Liver (tissue), 9 donors: Measurements from ENCODE around the gene C8G. TPM values are rescaled to one million over a fixed set of nuclear protein-coding genes. Genes with fewer than 3 reads are reported as not detected.

Source experiments
- DNase-seq: peaks from one replicate; pipeline ENCODE4 v3.0.0-alpha.2; 2017; ENCODE audit warnings: low spot score
- H3K27ac ChIP-seq, 2 donors: one replicate each; pipeline ENCODE4 v1.7.0; 2013; ENCODE audit warnings: inconsistent platforms in 2 of 2, low read length in 2 of 2, control low read depth in 1 of 2, low read depth in 1 of 2, mild to moderate bottlenecking in 1 of 2
- H3K27me3 ChIP-seq, 4 donors: one replicate each; pipeline versions ENCODE4 v1.6.1 to v1.7.0; 2013; ENCODE audit warnings: low read length in 3 of 4, inconsistent platforms in 1 of 4, mild to moderate bottlenecking in 1 of 4, moderate library complexity in 1 of 4; ENCODE audit not compliant: control insufficient read depth in 4 of 4, insufficient read depth in 4 of 4
- H3K36me3 ChIP-seq, 4 donors: one replicate each; pipeline versions ENCODE4 v1.6.1 to v1.7.0; 2013; ENCODE audit warnings: low read length in 3 of 4, mild to moderate bottlenecking in 3 of 4, low read depth in 1 of 4, moderate library complexity in 1 of 4; ENCODE audit not compliant: control insufficient read depth in 4 of 4, insufficient read depth in 3 of 4
- H3K4me1 ChIP-seq, 4 donors: one replicate each; pipeline versions ENCODE4 v1.6.1 to v1.7.0; 2013; ENCODE audit warnings: low read length in 3 of 4, mild to moderate bottlenecking in 3 of 4, moderate library complexity in 1 of 4; ENCODE audit not compliant: control insufficient read depth in 4 of 4, insufficient read depth in 4 of 4
- H3K4me3 ChIP-seq, 3 donors: one replicate each; pipeline versions ENCODE4 v1.6.1 to v1.7.0; 2013; ENCODE audit warnings: low read length in 3 of 3, control low read depth in 1 of 3, low read depth in 1 of 3, mild to moderate bottlenecking in 1 of 3
- H3K9ac ChIP-seq, 2 donors: one replicate each; pipeline ENCODE4 v1.7.0; 2013; ENCODE audit warnings: low read length in 2 of 2, mild to moderate bottlenecking in 2 of 2, moderate library complexity in 2 of 2, control low read depth in 1 of 2, low read depth in 1 of 2
- H3K9me3 ChIP-seq, 4 donors: one replicate each; pipeline versions ENCODE4 v1.6.1 to v1.7.0; 2013; ENCODE audit warnings: low read length in 3 of 4; ENCODE audit not compliant: control insufficient read depth in 4 of 4
- ATF3 ChIP-seq: IDR thresholded peaks from 2 replicates; pipeline ENCODE4 v1.6.1; 2016; ENCODE audit warnings: antibody characterized with exemption
- CTCF ChIP-seq: fragments of 150-350 bp; IDR thresholded peaks from 2 replicates; pipeline ENCODE4 v1.5.1; 2017; ENCODE audit warnings: improper control_type of control experiment, low read depth, low read length; ENCODE audit not compliant: missing input control
- EGR1 ChIP-seq, 2 donors: IDR thresholded peaks; 2 replicates each; pipeline ENCODE4 v1.6.1; 2016 to 2018; ENCODE audit warnings: antibody characterized with exemption in 2 of 2, low read depth in 2 of 2
- FOXA1 ChIP-seq: IDR thresholded peaks from 2 replicates; pipeline ENCODE4 v1.6.1; 2016; ENCODE audit warnings: antibody characterized with exemption
- FOXA2 ChIP-seq: IDR thresholded peaks from 2 replicates; pipeline ENCODE4 v1.6.1; 2016; ENCODE audit warnings: antibody characterized with exemption
- GABPA ChIP-seq, 2 donors: IDR thresholded peaks in 1 of 2; conservative IDR thresholded peaks in 1 of 2; 2 replicates each; pipeline ENCODE4 v1.6.1; 2016; ENCODE audit warnings: antibody characterized with exemption in 2 of 2, mild to moderate bottlenecking in 1 of 2, moderate library complexity in 1 of 2
- HNF4A ChIP-seq, 2 donors: conservative IDR thresholded peaks; 2 replicates each; pipeline ENCODE4 v1.6.1; 2016; ENCODE audit warnings: antibody characterized with exemption in 2 of 2, mild to moderate bottlenecking in 2 of 2
- HNF4G ChIP-seq: IDR thresholded peaks from 2 replicates; pipeline ENCODE4 v1.6.1; 2016; ENCODE audit warnings: antibody characterized with exemption
- JUND ChIP-seq, 2 donors: IDR thresholded peaks; 2 replicates each; pipeline ENCODE4 v1.6.1; 2016; ENCODE audit warnings: antibody characterized with exemption in 2 of 2
- MAX ChIP-seq: IDR thresholded peaks from 2 replicates; pipeline ENCODE4 v1.6.1; 2016; ENCODE audit warnings: antibody characterized with exemption
- NR2F2 ChIP-seq: IDR thresholded peaks from 2 replicates; pipeline ENCODE4 v1.6.1; 2016; ENCODE audit warnings: antibody characterized with exemption
- RAD21 ChIP-seq, 2 donors: IDR thresholded peaks; 2 replicates each; pipeline ENCODE4 v1.6.1; 2016; ENCODE audit warnings: antibody characterized with exemption in 2 of 2, mild to moderate bottlenecking in 2 of 2
- REST ChIP-seq: IDR thresholded peaks from 2 replicates; pipeline ENCODE4 v1.6.1; 2016; ENCODE audit warnings: antibody characterized with exemption, mild to moderate bottlenecking
- RXRA ChIP-seq, 2 donors: IDR thresholded peaks; 2 replicates each; pipeline ENCODE4 v1.6.1; 2017 to 2018; ENCODE audit warnings: antibody characterized with exemption in 2 of 2, mild to moderate bottlenecking in 1 of 2
- SP1 ChIP-seq: IDR thresholded peaks from 2 replicates; pipeline ENCODE4 v1.6.1; 2018; ENCODE audit warnings: antibody characterized with exemption, mild to moderate bottlenecking
- YY1 ChIP-seq: IDR thresholded peaks from 2 replicates; pipeline ENCODE4 v1.6.1; 2016; ENCODE audit warnings: antibody characterized with exemption, mild to moderate bottlenecking
- ZBTB33 ChIP-seq: IDR thresholded peaks from 2 replicates; pipeline ENCODE4 v1.6.1; 2016; ENCODE audit warnings: antibody characterized with exemption
- WGBS: extraction: QIAGEN DNeasy Blood & Tissue Kit; methylation state at CpG from one replicate; pipeline ENCODE4 v1.1.7; 2013; 5-methylcytosine and 5-hydroxymethylcytosine counted together
- polyA plus RNA-seq, 2 donors: library from polyadenylated mRNA; stranded (reverse) in 1 of 2; unstranded in 1 of 2; fragments of 200-250 nt in 1 of 2; fragments of >200 nt in 1 of 2; fragmentation: Nextera tagmentation in 1 of 2; extraction: Ambion mirVana in 1 of 2; gene quantifications; one replicate each; pipeline versions ENCODE4 v1.2.1 to v1.2.3, GENCODE V29; 2013 to 2015
- total RNA-seq, 2 donors: library from RNA; depleted of rRNA; stranded (reverse); fragments of >200 nt; gene quantifications; one replicate each; pipeline ENCODE4 v1.2.3, GENCODE V29; 2014
- donor health status: healthy.
- donor health status: healthy.
- donor health status: healthy.
- donor health status: healthy.
- donor health status: healthy.

C8G gene
- total and polyA plus RNA-seq, 4 donors: 25.1 to 1,117 (median 607) TPM

- H3K4me1 ChIP-seq: peaks cover 0 to 2% (median 0%) of the 10 kb centered on the region in 4 donors
- no peaks in the 10 kb centered on the region for H3K9me3 ChIP-seq
- 95% methylated on average over 11 of the region's 11 CpGs for WGBS
- no peak for DNase-seq
- H3K27me3 ChIP-seq: no peaks in the 10 kb centered on the region
- no peak overlapping the region for H3K9ac ChIP-seq
- no peak for TF ChIP-seq HNF4G
- no peak for TF ChIP-seq JUND (IDR thresholded peaks at IDR 0.05)
- no peak for TF ChIP-seq EGR1 (IDR thresholded peaks at IDR 0.05; ENCODE audit: low read depth in 2 of 2)
- TF ChIP-seq ZBTB33: no peak
- no peak for TF ChIP-seq FOXA2
- no peak for TF ChIP-seq SP1
- no peak for TF ChIP-seq HNF4A (conservative IDR thresholded peaks at IDR 0.05)
- no peak for TF ChIP-seq YY1
- TF ChIP-seq ATF3: no peak
- no peak for TF ChIP-seq RAD21 (IDR thresholded peaks at IDR 0.05)
- TF ChIP-seq RXRA (IDR thresholded peaks at IDR 0.05): no peak
- no peak for TF ChIP-seq MAX
- TF ChIP-seq GABPA (IDR thresholded peaks at IDR 0.05 in 1 of 2, conservative IDR thresholded peaks at IDR 0.05 in 1 of 2): no peak
- no peak for TF ChIP-seq REST
- no peak for TF ChIP-seq CTCF
- no peak for TF ChIP-seq FOXA1
- TF ChIP-seq NR2F2: no peak
- H3K4me3 ChIP-seq: no peak overlapping the region
- H3K27ac ChIP-seq: no peak overlapping the region
- no peaks in the 10 kb centered on the region for H3K36me3 ChIP-seq
Observed at GRCh38 chr9:136970361-136970760, 25.3 kb downstream of the C8G start.

GRCh38 chr9:136971746-136972145, 26.7 kb downstream of the C8G start:
- H3K36me3 ChIP-seq: no peaks in the 10 kb centered on the region
- DNase-seq: no peak
- 87% methylated on average over 14 of the region's 14 CpGs for WGBS
- no peaks in the 10 kb centered on the region for H3K9me3 ChIP-seq
- TF ChIP-seq RAD21 (IDR thresholded peaks at IDR 0.05) (no peak), NR2F2 (no peak)
- no peaks in the 10 kb centered on the region for H3K27me3 ChIP-seq
- no peak overlapping the region for H3K9ac ChIP-seq
- H3K4me1 ChIP-seq: no peaks in the 10 kb centered on the region
- H3K27ac ChIP-seq: no peak overlapping the region
- H3K4me3 ChIP-seq: no peak overlapping the region
